ENCODE measurements around the gene HMGA1.

GRCh38 chr6:34194772-34195171, 41.9 kb upstream of the HMGA1 start:
- TF ChIP-seq CTCF (CRISPR knock-in tag; IDR thresholded peaks at IDR 0.05) (peak; percentile 34), MYC (CRISPR knock-in tag; IDR thresholded peaks at IDR 0.05; ENCODE audit: borderline replicate concordance) (no peak), BCL6 (CRISPR knock-in tag; IDR thresholded peaks at IDR 0.05) (no peak), REST (IDR thresholded peaks at IDR 0.05; ENCODE audit: borderline replicate concordance in 1 of 2, low read depth in 1 of 2, low read length in 2 of 2) (no peak), ZNF552 (CRISPR knock-in tag; IDR thresholded peaks at IDR 0.05; ENCODE audit: borderline replicate concordance) (no peak), SMAD1 (CRISPR knock-in tag; IDR thresholded peaks at IDR 0.05; ENCODE audit: borderline replicate concordance, low read depth) (no peak), EZH2 (conservative IDR thresholded peaks at IDR 0.05; ENCODE audit: low read depth, low read length) (no peak), ZNF431 (CRISPR knock-in tag; IDR thresholded peaks at IDR 0.05; ENCODE audit: borderline replicate concordance, low read depth) (no peak)
- TF ChIP-seq, protein P1, sequence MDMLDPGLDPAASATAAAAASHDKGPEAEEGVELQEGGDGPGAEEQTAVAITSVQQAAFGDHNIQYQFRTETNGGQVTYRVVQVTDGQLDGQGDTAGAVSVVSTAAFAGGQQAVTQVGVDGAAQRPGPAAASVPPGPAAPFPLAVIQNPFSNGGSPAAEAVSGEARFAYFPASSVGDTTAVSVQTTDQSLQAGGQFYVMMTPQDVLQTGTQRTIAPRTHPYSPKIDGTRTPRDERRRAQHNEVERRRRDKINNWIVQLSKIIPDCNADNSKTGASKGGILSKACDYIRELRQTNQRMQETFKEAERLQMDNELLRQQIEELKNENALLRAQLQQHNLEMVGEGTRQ (IDR thresholded peaks at IDR 0.05; ENCODE audit: low read depth, low read length): no peak
- TF ChIP-seq, protein P1 (CRISPR knock-in tag; IDR thresholded peaks at IDR 0.05; ENCODE audit: borderline replicate concordance): no peak

All from HepG2 (cell line).